Psoas muscle (tissue), 8 donors: Measurements from ENCODE around the gene KCNJ10. TPM values are rescaled to one million over a fixed set of nuclear protein-coding genes. Genes with fewer than 3 reads are reported as not detected.

Experiments
- ATAC-seq, 4 donors: fragments of 200-7000 bp; cut with Tn5 transposase; one replicate each; pipeline ENCODE4 v1.9.1; 2020; ENCODE audit warnings: moderate library complexity in 3 of 4, mild to moderate bottlenecking in 2 of 4
- DNase-seq, 2 donors: peaks; one replicate each; pipeline ENCODE4 v3.0.0-alpha.2; 2020
- H3K27ac ChIP-seq: fragments of 200-600 bp; one replicate; pipeline ENCODE4 v1.8.0; 2022
- H3K27me3 ChIP-seq, 3 donors: fragments of 200-600 bp in 1 of 3; one replicate each; pipeline versions ENCODE4 v1.6.1 to v1.8.0; 2013 to 2022; ENCODE audit warnings: low read length in 2 of 3, mild to moderate bottlenecking in 2 of 3, moderate library complexity in 1 of 3; ENCODE audit not compliant: insufficient read depth in 3 of 3
- H3K36me3 ChIP-seq, 2 donors: fragments of 200-600 bp in 1 of 2; one replicate each; pipeline versions ENCODE4 v1.6.1 to v1.8.0; 2013 to 2022; ENCODE audit warnings: low read depth in 1 of 2, mild to moderate bottlenecking in 1 of 2, moderate library complexity in 1 of 2; ENCODE audit not compliant: insufficient read depth in 1 of 2
- H3K4me1 ChIP-seq: fragments of 200-600 bp; one replicate; pipeline ENCODE4 v1.8.0; 2022
- H3K4me3 ChIP-seq: fragments of 200-600 bp; one replicate; pipeline ENCODE4 v1.8.0; 2022; ENCODE audit warnings: mild to moderate bottlenecking
- H3K9me3 ChIP-seq: fragments of 200-600 bp; one replicate; pipeline ENCODE4 v1.8.0; 2022
- CTCF ChIP-seq: fragments of 200-600 bp; IDR thresholded peaks from one replicate; pipeline ENCODE4 v1.8.0; 2022; ENCODE audit warnings: antibody characterized with exemption
- WGBS, 3 donors: extraction: QIAGEN DNeasy Blood & Tissue Kit; methylation state at CpG; one replicate each; pipeline versions ENCODE4 v1.1.6 to v1.1.7; 2013; 5-methylcytosine and 5-hydroxymethylcytosine counted together
- intact Hi-C, 2 donors: fragments of 100-400 bp; cut with DNase I; formaldehyde crosslinking; loops; one replicate each; pipeline versions ENCODE4 v1.11.0 to v1.14.2; 2022
- polyA plus RNA-seq, 3 donors: library from polyadenylated mRNA; stranded (reverse); fragments of 200-250 nt; gene quantifications; one replicate each; pipeline ENCODE4 v1.2.3, GENCODE V29; 2013
- total RNA-seq, 4 donors: library from RNA; stranded (reverse); fragmentation: NEBNext Ultra II Directional in 2 of 4; extraction: Animal tissue kit (Norgen Biotek cat#: 25700) in 2 of 4; gene quantifications; one replicate each; pipeline versions ENCODE4 v1.2.1 to v1.2.4, GENCODE V29; 2021 to 2023
- donor health status: healthy with polysubstance abuse.
- donor health status: DM: no; HTN: no; CAD: no; lungs with moderate emphysema.
- donor health status: Bipolar disorder and iron deficiency.
- donor health status: healthy.
- donor health status: DM: yes; HTN: yes; CAD: no.
- donor health status: DM: no; HTN: no; CAD: no.
- donor health status: DM: no; HTN: no; CAD: no.
- donor health status: DM: yes; HTN: yes; CAD: no.

The KCNJ10 gene
- total and polyA plus RNA-seq, 7 donors: 0.01 to 0.09 (median 0.05) TPM; not detected in 3

- peaks cover 0 to 19% (median 0%) of the 10 kb centered on the region in 3 donors for H3K27me3 ChIP-seq
- H3K4me1 ChIP-seq: no peaks in the 10 kb centered on the region
- intact Hi-C loops: loop anchor here (5.0 to 10.0 kb wide), 2 partner anchors 206 to 288 kb away; no protein-coding TSS in a partner anchor
- H3K36me3 ChIP-seq: peaks cover 0 to 1% of the 10 kb centered on the region in 2 donors
- TF ChIP-seq CTCF: no peak
- 58 to 71% (median 66%) methylated on average over 5 of the region's 5 CpGs for WGBS, 3 donors
- DNase-seq (no peak), ATAC-seq (peak in 1 of 4 donors; percentile 41)
- no peak overlapping the region for H3K4me3 ChIP-seq
- no peaks in the 10 kb centered on the region for H3K9me3 ChIP-seq
- peak overlapping the region; percentile 27 for H3K27ac ChIP-seq
These were observed 16.5 kb upstream of the KCNJ10 start for GRCh38 chr1:160086456-160086892.

- ATAC-seq (peak; percentile 79 to 92 (median 82)), DNase-seq (peak; percentile 84 to 91)
- Histone ChIP-seq H3K36me3 (no peaks in the 10 kb centered on the region), H3K27me3 (peaks cover 0 to 21% (median 0%) of the 10 kb centered on the region in 3 donors), H3K27ac (peak overlapping the region; percentile 27), H3K4me3 (no peak overlapping the region), H3K4me1 (no peaks in the 10 kb centered on the region), H3K9me3 (no peaks in the 10 kb centered on the region)
- TF ChIP-seq CTCF: peak; percentile 88
- intact Hi-C loops: loop anchor here (5.0 to 10.0 kb wide), 2 partner anchors 206 to 289 kb away; no protein-coding TSS in a partner anchor
- 33 to 44% (median 41%) methylated on average over 17 to 19 of the region's 19 CpGs for WGBS, 3 donors
These were observed 15.9 kb upstream of the KCNJ10 start for GRCh38 chr1:160085686-160086455.

- Histone ChIP-seq H3K36me3 (no peaks in the 10 kb centered on the region), H3K27me3 (peaks cover 0 to 21% (median 0%) of the 10 kb centered on the region in 3 donors), H3K4me3 (no peak overlapping the region), H3K9me3 (no peaks in the 10 kb centered on the region), H3K4me1 (no peaks in the 10 kb centered on the region), H3K27ac (no peak overlapping the region)
- no peak for TF ChIP-seq CTCF
- ATAC-seq (no peak), DNase-seq (no peak)
- WGBS, 3 donors: 81 to 86% (median 84%) methylated on average over 30 of the region's 30 CpGs
- intact Hi-C loops: loop anchor here (5.0 to 10.0 kb wide), 3 partner anchors 38 to 290 kb away; no protein-coding TSS in a partner anchor
These were observed 14.9 kb upstream of the KCNJ10 start for GRCh38 chr1:160084771-160085321.

- 33 to 41% (median 36%) methylated on average over 88 to 96 of the region's 96 CpGs for WGBS, 3 donors
- no peaks in the 10 kb centered on the region for H3K4me1 ChIP-seq
- H3K27ac ChIP-seq: no peak overlapping the region
- DNase-seq: peak; percentile 48 to 71
- H3K27me3 ChIP-seq: peaks cover 0 to 21% (median 0%) of the 10 kb centered on the region in 3 donors
- peak; percentile 54 for TF ChIP-seq CTCF
- H3K4me3 ChIP-seq: peak overlapping the region; percentile 57
- no peaks in the 10 kb centered on the region for H3K36me3 ChIP-seq
- intact Hi-C loops: loop anchor here (5.0 to 10.0 kb wide), 2 partner anchors 37 to 291 kb away; no protein-coding TSS in a partner anchor
- H3K9me3 ChIP-seq: no peaks in the 10 kb centered on the region
- ATAC-seq: peak; percentile 54 to 71 (median 60)
These were observed 14.2 kb upstream of the KCNJ10 start for GRCh38 chr1:160083968-160084770.
